DOHH2 (cell line): ENCODE measurements around the gene ACTRT3.

ENCODE experiments used
- H3F3A ChIP-seq: fragments of 200-600 bp; sonication (generic), shearing (Covaris generic); 2 replicates; pipeline ENCODE4 v1.6.0; 2016; ENCODE audit warnings: antibody characterized with exemption, mild to moderate bottlenecking; ENCODE audit not compliant: control insufficient read depth, insufficient read depth
- H3K27ac ChIP-seq: fragments of 200-600 bp; sonication (generic); 2 replicates; pipeline ENCODE4 v1.5.1; 2014; ENCODE audit warnings: low read depth, mild to moderate bottlenecking, low read length, moderate library complexity
- H3K27me3 ChIP-seq: fragments of 200-600 bp; sonication (generic); 2 replicates; pipeline ENCODE4 v1.6.1; 2014; ENCODE audit warnings: mild to moderate bottlenecking, low read length, mixed read lengths; ENCODE audit not compliant: control insufficient read depth
- H3K36me3 ChIP-seq: fragments of 200-600 bp; sonication (generic); 2 replicates; pipeline ENCODE4 v1.6.1; 2014; ENCODE audit warnings: mild to moderate bottlenecking, low read length, moderate library complexity, mixed read lengths; ENCODE audit not compliant: control insufficient read depth
- H3K4me1 ChIP-seq: fragments of 200-600 bp; sonication (generic); 2 replicates; pipeline ENCODE4 v1.6.1; 2014; ENCODE audit warnings: mild to moderate bottlenecking, low read length, mixed read lengths; ENCODE audit not compliant: control insufficient read depth
- H3K4me2 ChIP-seq: fragments of 200-600 bp; sonication (generic); 2 replicates; pipeline ENCODE4 v1.6.0; 2014; ENCODE audit warnings: mild to moderate bottlenecking, low read length, moderate library complexity
- H3K4me3 ChIP-seq: fragments of 200-600 bp; sonication (generic); 2 replicates; pipeline ENCODE4 v1.5.1; 2014; ENCODE audit warnings: mild to moderate bottlenecking, low read length, mixed read lengths
- H3K79me2 ChIP-seq: fragments of 200-600 bp; sonication (generic); 2 replicates; pipeline ENCODE4 v1.6.1; 2014; ENCODE audit warnings: mild to moderate bottlenecking, low read length, mixed read lengths; ENCODE audit not compliant: control insufficient read depth
- H3K9me2 ChIP-seq: fragments of 200-600 bp; sonication (generic); replicated peaks from 2 replicates; pipeline ENCODE4 v1.6.1; 2014; ENCODE audit warnings: mild to moderate bottlenecking, low read length, mixed read lengths; ENCODE audit not compliant: control insufficient read depth
- H3K9me3 ChIP-seq: fragments of 200-600 bp; sonication (generic); 2 replicates; pipeline ENCODE4 v1.6.1; 2014; ENCODE audit warnings: antibody characterized with exemption, low read length, mixed read lengths; ENCODE audit not compliant: control insufficient read depth, insufficient read depth
- H4K20me1 ChIP-seq: fragments of 200-600 bp; sonication (generic); 2 replicates; pipeline ENCODE4 v1.6.0; 2014; ENCODE audit warnings: low read depth, mild to moderate bottlenecking, antibody characterized with exemption, low read length, moderate library complexity; ENCODE audit not compliant: control insufficient read depth, insufficient read depth
- EZH2phosphoT487 ChIP-seq: fragments of 200-600 bp; sonication (generic); IDR thresholded peaks from 2 replicates; pipeline ENCODE4 v1.6.1; 2017; ENCODE audit warnings: borderline replicate concordance, mild to moderate bottlenecking, antibody characterized with exemption, low read length, moderate library complexity, mixed read lengths
- TF ChIP-seq, protein P1 (sequence below): fragments of 200-600 bp; sonication (generic); IDR thresholded peaks from one replicate; pipeline ENCODE4 v1.5.1; 2014; ENCODE audit warnings: antibody characterized with exemption, mild to moderate bottlenecking, low read depth, low read length; ENCODE audit not compliant: poor library complexity, severe bottlenecking

The ACTRT3 gene

DNA sequence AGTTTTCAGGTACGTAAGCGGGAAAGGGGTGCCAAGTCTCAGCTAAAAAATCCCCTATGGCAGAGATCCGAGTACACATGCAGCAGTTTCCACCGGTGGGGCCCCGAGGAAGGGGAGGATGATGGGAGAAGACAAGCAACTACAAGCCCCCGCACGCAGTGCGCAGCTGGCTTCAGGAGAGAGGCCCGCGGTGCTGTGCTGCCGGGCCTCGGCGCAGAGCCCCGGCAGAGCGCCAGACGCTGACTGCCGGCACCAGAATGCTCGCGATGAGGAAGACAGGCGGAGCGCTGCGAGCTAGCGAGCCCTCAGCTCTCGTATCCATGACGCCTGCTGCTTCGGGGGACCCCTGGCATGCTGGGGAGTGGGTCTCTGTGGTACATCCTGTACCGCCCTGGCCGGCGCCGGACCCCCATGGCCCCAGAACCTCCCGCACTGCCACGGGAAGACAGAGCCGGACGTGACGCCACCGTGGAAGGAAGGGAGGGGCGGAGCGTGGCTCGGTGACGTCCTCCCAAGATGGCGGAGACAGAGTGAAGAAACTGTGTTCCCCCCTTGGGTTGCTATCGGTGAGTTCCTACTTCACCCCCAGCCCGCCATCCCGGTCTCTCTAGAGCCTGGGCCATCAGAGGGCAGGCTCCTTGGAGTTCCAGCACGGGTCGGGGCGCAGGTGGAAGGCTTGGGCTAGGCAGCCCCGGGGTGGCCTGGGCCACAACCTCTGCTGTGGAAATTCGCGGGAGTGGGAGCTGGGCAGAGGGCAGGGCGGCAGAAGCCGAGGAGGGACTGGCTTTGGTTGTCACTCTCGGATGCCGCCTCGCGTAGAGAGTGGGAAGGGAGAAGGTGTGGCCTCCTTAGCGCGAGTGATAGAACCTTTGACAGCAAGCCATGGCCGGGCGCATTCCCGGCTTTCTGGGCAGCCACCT, 3.8 kb upstream of the ACTRT3 start, which contains the start of gene MYNN:
MYNN (plus strand) TSS at position 500 of the 920 bp plus-strand sequence. CDS start 900 bp downstream, outside the sequence.
- TF ChIP-seq, protein P1, sequence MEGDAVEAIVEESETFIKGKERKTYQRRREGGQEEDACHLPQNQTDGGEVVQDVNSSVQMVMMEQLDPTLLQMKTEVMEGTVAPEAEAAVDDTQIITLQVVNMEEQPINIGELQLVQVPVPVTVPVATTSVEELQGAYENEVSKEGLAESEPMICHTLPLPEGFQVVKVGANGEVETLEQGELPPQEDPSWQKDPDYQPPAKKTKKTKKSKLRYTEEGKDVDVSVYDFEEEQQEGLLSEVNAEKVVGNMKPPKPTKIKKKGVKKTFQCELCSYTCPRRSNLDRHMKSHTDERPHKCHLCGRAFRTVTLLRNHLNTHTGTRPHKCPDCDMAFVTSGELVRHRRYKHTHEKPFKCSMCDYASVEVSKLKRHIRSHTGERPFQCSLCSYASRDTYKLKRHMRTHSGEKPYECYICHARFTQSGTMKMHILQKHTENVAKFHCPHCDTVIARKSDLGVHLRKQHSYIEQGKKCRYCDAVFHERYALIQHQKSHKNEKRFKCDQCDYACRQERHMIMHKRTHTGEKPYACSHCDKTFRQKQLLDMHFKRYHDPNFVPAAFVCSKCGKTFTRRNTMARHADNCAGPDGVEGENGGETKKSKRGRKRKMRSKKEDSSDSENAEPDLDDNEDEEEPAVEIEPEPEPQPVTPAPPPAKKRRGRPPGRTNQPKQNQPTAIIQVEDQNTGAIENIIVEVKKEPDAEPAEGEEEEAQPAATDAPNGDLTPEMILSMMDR, result peak; percentile 46
- TF ChIP-seq EZH2phosphoT487, result no peak
- Histone ChIP-seq H3K27me3 (no peaks in the 10 kb centered on the region), H3K4me1 (peaks cover 33% of the 10 kb centered on the region), H3K79me2 (peaks cover 59% of the 10 kb centered on the region), H3K27ac (peak within 1 kb of the TSS; percentile 97), H3K9me3 (no peaks in the 10 kb centered on the region), H3K4me2 (peak within 1 kb of the TSS; percentile 80), H3K4me3 (peak within 1 kb of the TSS; percentile 96), H3K36me3 (peaks cover 54% of the 10 kb centered on the region), H4K20me1 (peaks cover 2% of the 10 kb centered on the region), H3F3A (peaks cover 28% of the 10 kb centered on the region), H3K9me2 (no peaks in the 10 kb centered on the region)

DNA sequence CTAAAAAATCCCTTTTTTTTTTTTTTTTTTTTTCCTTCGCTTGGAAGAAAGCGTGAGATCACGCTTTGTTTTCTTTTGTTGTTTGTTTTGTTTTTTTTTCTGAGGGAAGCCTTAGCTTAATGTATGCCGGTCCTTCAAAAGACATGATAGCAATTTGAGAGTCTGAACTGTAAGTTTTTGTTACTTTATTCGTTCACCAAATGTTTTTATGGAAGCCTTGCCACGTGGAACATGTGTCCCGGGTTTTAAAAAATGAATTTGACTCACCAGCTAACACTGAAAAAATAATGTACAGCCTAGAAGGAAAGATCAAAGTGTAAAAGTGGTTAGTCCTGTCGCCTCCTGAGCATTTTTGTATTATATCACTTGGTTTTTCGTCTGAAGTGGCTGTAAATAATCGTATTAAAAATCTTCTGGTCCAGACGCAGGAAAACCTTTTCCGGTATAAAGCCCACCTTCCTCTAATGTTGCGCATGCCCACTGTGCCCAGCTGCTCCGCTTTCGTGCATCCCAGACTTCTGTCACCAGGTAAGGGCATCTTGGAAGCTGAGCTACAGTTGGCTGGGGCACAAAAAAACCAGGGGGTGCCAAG, 3.0 kb upstream of the ACTRT3 start:
- H3K9me3 ChIP-seq, result no peaks in the 10 kb centered on the region
- peaks cover 47% of the 10 kb centered on the region for H3K36me3 ChIP-seq
- peak overlapping the region; percentile 97 for H3K27ac ChIP-seq
- H3K9me2 ChIP-seq, result no peaks in the 10 kb centered on the region
- H3K4me3 ChIP-seq, result peak overlapping the region; percentile 96
- H3K4me1 ChIP-seq, result peaks cover 33% of the 10 kb centered on the region
- no peaks in the 10 kb centered on the region for H3K27me3 ChIP-seq
- no peak for TF ChIP-seq EZH2phosphoT487
- TF ChIP-seq, protein P1, result no peak
- peaks cover 51% of the 10 kb centered on the region for H3K79me2 ChIP-seq
- peaks cover 2% of the 10 kb centered on the region for H4K20me1 ChIP-seq
- H3F3A ChIP-seq, result peaks cover 36% of the 10 kb centered on the region
- H3K4me2 ChIP-seq, result peak overlapping the region; percentile 80

DNA sequence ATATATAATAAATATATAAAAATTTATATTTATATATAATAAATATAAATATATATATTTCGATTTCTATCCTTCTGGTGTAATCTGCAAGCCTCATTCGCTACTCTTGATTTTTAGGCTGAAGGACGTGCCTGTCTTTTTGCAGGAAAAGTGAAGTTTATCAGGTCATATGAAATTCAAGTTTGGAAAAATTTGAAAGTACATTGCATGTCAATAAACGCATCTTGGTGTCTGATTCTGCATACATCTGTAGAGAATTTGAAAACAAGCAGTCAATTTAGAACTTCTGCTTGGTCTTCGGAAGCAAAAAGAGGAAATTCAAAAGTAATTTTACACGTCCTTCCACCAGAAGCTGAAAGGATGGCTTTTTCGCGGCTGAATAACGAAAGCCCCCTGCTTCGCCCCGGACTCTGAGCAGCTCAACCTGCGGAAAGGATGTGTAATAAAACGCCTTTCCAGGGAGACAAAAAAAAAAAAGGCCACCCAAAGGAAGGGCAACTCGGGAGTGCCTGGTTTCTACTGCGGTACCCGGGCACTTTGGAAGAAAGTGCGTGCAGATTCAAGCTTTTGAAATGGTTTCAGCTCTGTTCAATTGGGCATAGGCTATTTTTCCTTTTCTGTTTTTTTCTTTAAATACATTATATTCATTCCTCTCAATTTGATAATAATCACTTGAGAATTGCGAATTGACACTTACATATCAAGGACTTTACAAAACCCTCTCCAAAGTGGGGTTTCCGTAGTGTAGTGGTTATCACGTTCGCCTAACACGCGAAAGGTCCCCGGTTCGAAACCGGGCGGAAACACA, 2.3 kb upstream of the ACTRT3 start:
- Histone ChIP-seq H4K20me1 (peaks cover 2% of the 10 kb centered on the region), H3K4me3 (peak overlapping the region; percentile 96), H3K36me3 (peaks cover 40% of the 10 kb centered on the region), H3K79me2 (peaks cover 44% of the 10 kb centered on the region), H3K4me1 (peaks cover 33% of the 10 kb centered on the region), H3K4me2 (peak overlapping the region; percentile 80), H3K27me3 (no peaks in the 10 kb centered on the region), H3K27ac (peak overlapping the region; percentile 97), H3F3A (peaks cover 43% of the 10 kb centered on the region), H3K9me3 (no peaks in the 10 kb centered on the region), H3K9me2 (no peaks in the 10 kb centered on the region)
- no peak for TF ChIP-seq EZH2phosphoT487
- TF ChIP-seq, protein P1, result no peak
